ENCODE results near the gene JOSD1. TPM values are rescaled to one million over a fixed set of nuclear protein-coding genes. Genes with fewer than 3 reads are reported as not detected.

Gene JOSD1
- total RNA-seq, 2 donors from 2014 or later = 21.2 to 26.7 TPM

GRCh38 chr22:38721551-38721950 lies 20.8 kb upstream of the JOSD1 start:
- no peak overlapping the region for H3K9ac ChIP-seq (ENCODE audit: extremely low read depth, low read length, poor library complexity, severe bottlenecking)
- Mint-ChIP-seq H3K36me3 (ENCODE audit: low read depth) (peaks cover 68% of the 10 kb centered on the region), H3K27me3 (ENCODE audit: insufficient read depth) (no peaks in the 10 kb centered on the region), H3K9me3 (no peaks in the 10 kb centered on the region), H3K4me1 (no peaks in the 10 kb centered on the region), H3K27ac (no peak overlapping the region), H3K4me3 (no peak overlapping the region)
- no peaks in the 10 kb centered on the region for H3K9me3 ChIP-seq (ENCODE audit: control insufficient read depth, low read length)
- H3K4me3 ChIP-seq (ENCODE audit: low read length) = no peak overlapping the region
- TF ChIP-seq CTCF (conservative IDR thresholded peaks at IDR 0.05) = no peak
- peaks cover 86% of the 10 kb centered on the region for H3K36me3 ChIP-seq (ENCODE audit: control insufficient read depth, insufficient read depth, low read length)
- no peaks in the 10 kb centered on the region for H3K27me3 ChIP-seq (ENCODE audit: control insufficient read depth, insufficient read depth, low read length, poor library complexity, severe bottlenecking)
- no peaks in the 10 kb centered on the region for H3K4me1 ChIP-seq (ENCODE audit: control insufficient read depth, insufficient read depth, low read length)
- no peak for DNase-seq
- no peak overlapping the region for H3K27ac ChIP-seq (ENCODE audit: low read depth, low read length)
- WGBS, 2 experiments (ENCODE audit: insufficient coverage in 1 of 2, insufficient read length in 1 of 2) = 93 to 96% methylated on average over 4 to 6 of the region's 7 CpGs

- no peak for TF ChIP-seq CTCF (conservative IDR thresholded peaks at IDR 0.05)
- Mint-ChIP-seq H3K4me1 (peaks cover 1% of the 10 kb centered on the region), H3K4me3 (no peak overlapping the region), H3K36me3 (ENCODE audit: low read depth) (peaks cover 64% of the 10 kb centered on the region), H3K27me3 (ENCODE audit: insufficient read depth) (no peaks in the 10 kb centered on the region), H3K9me3 (no peaks in the 10 kb centered on the region), H3K27ac (no peak overlapping the region)
- no peaks in the 10 kb centered on the region for H3K9me3 ChIP-seq (ENCODE audit: control insufficient read depth, low read length)
- WGBS, 2 experiments (ENCODE audit: insufficient coverage in 1 of 2, insufficient read length in 1 of 2) = 100% methylated on average over 3 of the region's 3 CpGs
- H3K27me3 ChIP-seq (ENCODE audit: control insufficient read depth, insufficient read depth, low read length, poor library complexity, severe bottlenecking) = no peaks in the 10 kb centered on the region
- no peak overlapping the region for H3K9ac ChIP-seq (ENCODE audit: extremely low read depth, low read length, poor library complexity, severe bottlenecking)
- no peak overlapping the region for H3K4me3 ChIP-seq (ENCODE audit: low read length)
- H3K36me3 ChIP-seq (ENCODE audit: control insufficient read depth, insufficient read depth, low read length) = peaks cover 86% of the 10 kb centered on the region
- no peak overlapping the region for H3K27ac ChIP-seq (ENCODE audit: low read depth, low read length)
- no peak for DNase-seq
- H3K4me1 ChIP-seq (ENCODE audit: control insufficient read depth, insufficient read depth, low read length) = no peaks in the 10 kb centered on the region
These were observed 19.6 kb upstream of the JOSD1 start for GRCh38 chr22:38720350-38720749.

- Mint-ChIP-seq H3K4me1 (peaks cover 12% of the 10 kb centered on the region), H3K27ac (no peak overlapping the region), H3K27me3 (ENCODE audit: insufficient read depth) (no peaks in the 10 kb centered on the region), H3K36me3 (ENCODE audit: low read depth) (peaks cover 53% of the 10 kb centered on the region), H3K9me3 (no peaks in the 10 kb centered on the region), H3K4me3 (no peak overlapping the region)
- no peak overlapping the region for H3K9ac ChIP-seq (ENCODE audit: extremely low read depth, low read length, poor library complexity, severe bottlenecking)
- H3K36me3 ChIP-seq (ENCODE audit: control insufficient read depth, insufficient read depth, low read length) = peaks cover 78% of the 10 kb centered on the region
- H3K27ac ChIP-seq (ENCODE audit: low read depth, low read length) = no peak overlapping the region
- no peaks in the 10 kb centered on the region for H3K9me3 ChIP-seq (ENCODE audit: control insufficient read depth, low read length)
- H3K4me1 ChIP-seq (ENCODE audit: control insufficient read depth, insufficient read depth, low read length) = peaks cover 4% of the 10 kb centered on the region
- no peak for TF ChIP-seq CTCF (conservative IDR thresholded peaks at IDR 0.05)
- no peak for DNase-seq
- no peak overlapping the region for H3K4me3 ChIP-seq (ENCODE audit: low read length)
- H3K27me3 ChIP-seq (ENCODE audit: control insufficient read depth, insufficient read depth, low read length, poor library complexity, severe bottlenecking) = no peaks in the 10 kb centered on the region
- 95 to 99% methylated on average over 5 to 6 of the region's 6 CpGs for WGBS, 2 experiments (ENCODE audit: insufficient coverage in 1 of 2, insufficient read length in 1 of 2)
These were observed 18.5 kb upstream of the JOSD1 start for GRCh38 chr22:38719196-38719595.

Data from endodermal cell (in vitro differentiated cells).